Transverse colon (tissue), 4 donors: ENCODE data around the gene EIF4E3.

Experiments
- EP300 ChIP-seq: sonication (generic); formaldehyde crosslinking; IDR thresholded peaks from one replicate; pipeline ENCODE4 v1.6.1; 2017; ENCODE audit warnings: antibody characterized with exemption, low read depth
- POLR2A ChIP-seq: fragments of 450-650 bp; IDR thresholded peaks from one replicate; pipeline ENCODE4 v1.6.1; 2016; ENCODE audit warnings: antibody characterized with exemption, mild to moderate bottlenecking, moderate library complexity
- POLR2AphosphoS5 ChIP-seq, 3 donors: sonication (generic); formaldehyde crosslinking; IDR thresholded peaks; one replicate each; pipeline ENCODE4 v1.6.1; 2016; ENCODE audit warnings: antibody characterized with exemption in 3 of 3
- TF ChIP-seq, protein P1 (sequence below), 5 experiments: fragments of 200-600 bp in 3 of 5; fragments of 450-650 bp in 2 of 5; sonication (generic) in 3 of 5; IDR thresholded peaks; 1 replicate in 2 of 5; 2 replicates in 3 of 5; pipeline ENCODE4 v1.5.1; 2016 to 2017; ENCODE audit warnings: antibody characterized with exemption in 5 of 5, inconsistent platforms in 3 of 5, mild to moderate bottlenecking in 2 of 5, moderate library complexity in 1 of 5

GRCh38 chr3:71684046-71684756 is 41.0 kb downstream of the EIF4E3 start:
- TF ChIP-seq, protein P1, sequence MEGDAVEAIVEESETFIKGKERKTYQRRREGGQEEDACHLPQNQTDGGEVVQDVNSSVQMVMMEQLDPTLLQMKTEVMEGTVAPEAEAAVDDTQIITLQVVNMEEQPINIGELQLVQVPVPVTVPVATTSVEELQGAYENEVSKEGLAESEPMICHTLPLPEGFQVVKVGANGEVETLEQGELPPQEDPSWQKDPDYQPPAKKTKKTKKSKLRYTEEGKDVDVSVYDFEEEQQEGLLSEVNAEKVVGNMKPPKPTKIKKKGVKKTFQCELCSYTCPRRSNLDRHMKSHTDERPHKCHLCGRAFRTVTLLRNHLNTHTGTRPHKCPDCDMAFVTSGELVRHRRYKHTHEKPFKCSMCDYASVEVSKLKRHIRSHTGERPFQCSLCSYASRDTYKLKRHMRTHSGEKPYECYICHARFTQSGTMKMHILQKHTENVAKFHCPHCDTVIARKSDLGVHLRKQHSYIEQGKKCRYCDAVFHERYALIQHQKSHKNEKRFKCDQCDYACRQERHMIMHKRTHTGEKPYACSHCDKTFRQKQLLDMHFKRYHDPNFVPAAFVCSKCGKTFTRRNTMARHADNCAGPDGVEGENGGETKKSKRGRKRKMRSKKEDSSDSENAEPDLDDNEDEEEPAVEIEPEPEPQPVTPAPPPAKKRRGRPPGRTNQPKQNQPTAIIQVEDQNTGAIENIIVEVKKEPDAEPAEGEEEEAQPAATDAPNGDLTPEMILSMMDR (IDR thresholded peaks at IDR 0.05), result no peak
- TF ChIP-seq POLR2A (no peak), EP300 (no peak), POLR2AphosphoS5 (IDR thresholded peaks at IDR 0.05) (no peak)
